CD14-positive monocyte (primary cell): Measurements from ENCODE around the gene TOMM7. TPM values are rescaled to one million over a fixed set of nuclear protein-coding genes. Genes with fewer than 3 reads are reported as not detected.

Experiments used
- DNase-seq, 3 donors: peaks; one replicate each; pipeline ENCODE4 v3.0.0-alpha.2; 2011 to 2022
- H2AFZ ChIP-seq: 2 replicates; pipeline ENCODE4 v1.6.0; 2012; ENCODE audit warnings: mild to moderate bottlenecking, low read depth, low read length, inconsistent platforms; ENCODE audit not compliant: insufficient read depth, poor library complexity, severe bottlenecking
- H3K27ac ChIP-seq, 2 donors: 1 replicate in 1 of 2; 2 replicates in 1 of 2; pipeline ENCODE4 v1.5.1; 2012 to 2013; ENCODE audit warnings: low read length in 2 of 2, control low read depth in 1 of 2, inconsistent platforms in 1 of 2, low read depth in 1 of 2, mild to moderate bottlenecking in 1 of 2
- H3K27me3 ChIP-seq, 2 donors: one replicate each; pipeline versions ENCODE4 v1.6.0 to v1.6.1; 2011 to 2013; ENCODE audit warnings: low read length in 2 of 2; ENCODE audit not compliant: control insufficient read depth in 2 of 2, insufficient read depth in 2 of 2
- H3K36me3 ChIP-seq, 2 donors: replicated peaks in 1 of 2; 1 replicate in 1 of 2; 2 replicates in 1 of 2; pipeline versions ENCODE4 v1.5.1 to v1.6.1; 2012 to 2013; ENCODE audit warnings: low read length in 2 of 2, control low read depth in 1 of 2, inconsistent platforms in 1 of 2, mild to moderate bottlenecking in 1 of 2; ENCODE audit not compliant: insufficient read depth in 2 of 2, control insufficient read depth in 1 of 2
- H3K4me1 ChIP-seq, 2 donors: 1 replicate in 1 of 2; 2 replicates in 1 of 2; pipeline versions ENCODE4 v1.5.1 to v1.6.1; 2012 to 2013; ENCODE audit warnings: low read length in 2 of 2, control low read depth in 1 of 2, inconsistent platforms in 1 of 2, mild to moderate bottlenecking in 1 of 2, moderate library complexity in 1 of 2; ENCODE audit not compliant: insufficient read depth in 2 of 2, control insufficient read depth in 1 of 2
- H3K4me2 ChIP-seq: replicated peaks from 2 replicates; pipeline ENCODE3; 2012; ENCODE audit warnings: low read length, moderate library complexity, mild to moderate bottlenecking; ENCODE audit not compliant: poor library complexity, severe bottlenecking; ENCODE audit errors: extremely low read depth
- H3K4me3 ChIP-seq, 3 experiments: fragments of 200-600 bp in 1 of 3; sonication (generic) in 1 of 3; replicated peaks in 1 of 3; 1 replicate in 2 of 3; 2 replicates in 1 of 3; pipeline ENCODE4 v1.5.1; 2011 to 2013; ENCODE audit warnings: low read length in 3 of 3, mild to moderate bottlenecking in 3 of 3, control low read depth in 2 of 3, low read depth in 2 of 3, inconsistent platforms in 1 of 3, moderate library complexity in 1 of 3
- H3K79me2 ChIP-seq: 2 replicates; pipeline ENCODE4 v1.6.0; 2012; ENCODE audit warnings: mild to moderate bottlenecking, control low read depth, inconsistent platforms, low read length, moderate library complexity; ENCODE audit not compliant: insufficient read depth
- H3K9ac ChIP-seq: 2 replicates; pipeline ENCODE4 v1.6.0; 2017; ENCODE audit warnings: low read length, mild to moderate bottlenecking; ENCODE audit not compliant: insufficient read depth, poor library complexity, severe bottlenecking
- H3K9me3 ChIP-seq, 2 donors: replicated peaks in 1 of 2; 1 replicate in 1 of 2; 2 replicates in 1 of 2; pipeline versions ENCODE4 v1.5.1 to v1.6.1; 2012 to 2013; ENCODE audit warnings: low read length in 2 of 2, control low read depth in 1 of 2; ENCODE audit not compliant: control insufficient read depth in 1 of 2, insufficient read depth in 1 of 2
- H4K20me1 ChIP-seq: 2 replicates; pipeline ENCODE4 v1.6.0; 2012; ENCODE audit warnings: mild to moderate bottlenecking, low read length, control low read depth, moderate library complexity; ENCODE audit not compliant: insufficient read depth
- H3K27ac Mint-ChIP-seq, 7 donors: one replicate each; pipeline ENCODE4 v1.8.0; 2020; ENCODE audit warnings: mild to moderate bottlenecking in 7 of 7, mixed read lengths in 7 of 7, moderate library complexity in 6 of 7, inconsistent platforms in 2 of 7
- H3K27me3 Mint-ChIP-seq, 3 donors: one replicate each; pipeline ENCODE4 v1.8.0; 2021 to 2022; ENCODE audit warnings: low read depth in 3 of 3, mild to moderate bottlenecking in 3 of 3, mixed read lengths in 3 of 3, moderate library complexity in 3 of 3, inconsistent platforms in 1 of 3
- H3K36me3 Mint-ChIP-seq, 2 donors: one replicate each; pipeline ENCODE4 v1.8.0; 2020; ENCODE audit warnings: mixed read lengths in 2 of 2, inconsistent platforms in 1 of 2, mild to moderate bottlenecking in 1 of 2
- H3K4me1 Mint-ChIP-seq: one replicate; pipeline ENCODE4 v1.8.0; 2020; ENCODE audit warnings: mild to moderate bottlenecking, mixed read lengths
- H3K4me3 Mint-ChIP-seq, 2 donors: one replicate each; pipeline ENCODE4 v1.8.0; 2020; ENCODE audit warnings: mild to moderate bottlenecking in 2 of 2, mixed read lengths in 2 of 2, moderate library complexity in 1 of 2
- H3K9me3 Mint-ChIP-seq, 7 donors: one replicate each; pipeline ENCODE4 v1.8.0; 2020 to 2022; ENCODE audit warnings: mixed read lengths in 7 of 7, mild to moderate bottlenecking in 6 of 7, moderate library complexity in 6 of 7, inconsistent platforms in 2 of 7
- WGBS: methylation state at CpG from one replicate; pipeline ENCODE4 v1.1.5; 2013; ENCODE audit warnings: missing lambda C conversion rate; ENCODE audit not compliant: insufficient coverage; 5-methylcytosine and 5-hydroxymethylcytosine counted together
- intact Hi-C, 2 donors: fragments of 100-400 bp; cut with micrococcal nuclease; formaldehyde crosslinking; loops; one replicate each; pipeline versions ENCODE4 v1.15.0 to v1.15.1; 2023
- polyA plus RNA-seq, 3 donors: library from polyadenylated mRNA; depleted of rRNA in 1 of 3; unstranded in 2 of 3; stranded (reverse) in 1 of 3; fragments of 300-500 nt in 2 of 3; fragments of >200 nt in 1 of 3; fragmentation: Illumina TruSeq in 2 of 3; gene quantifications; 1 replicate in 2 of 3; 2 replicates in 1 of 3; pipeline ENCODE4 v1.2.3, GENCODE V29; 2012 to 2021
- TF ChIP-seq, protein P1 (sequence below): fragments of 200-600 bp; IDR thresholded peaks from one replicate; pipeline ENCODE4 v1.8.0; 2022; ENCODE audit warnings: antibody characterized with exemption, mild to moderate bottlenecking

The TOMM7 gene
- polyA plus RNA-seq, 3 donors: 93.3 to 125 (median 111) TPM

DNA sequence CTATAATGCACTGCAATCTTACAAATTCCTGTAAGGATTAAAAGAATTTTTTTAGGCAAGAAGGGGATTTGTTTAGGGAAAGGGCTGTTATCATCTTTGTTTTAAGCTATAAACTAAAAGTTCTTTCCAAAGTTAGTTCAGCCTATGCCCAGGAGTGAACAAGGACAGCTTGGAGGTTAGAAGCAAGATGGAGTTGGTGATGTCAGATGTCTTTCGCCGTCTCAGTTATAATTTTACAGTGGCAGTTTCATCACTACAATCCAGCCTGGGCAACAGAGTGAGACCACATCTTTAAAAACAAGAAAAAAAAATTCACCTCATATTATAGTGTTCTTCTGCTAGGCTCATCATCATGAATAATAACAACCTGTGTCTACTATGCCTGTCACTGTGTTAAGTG is 2.1 kb upstream of the TOMM7 start:
- H3K27me3 ChIP-seq: peaks cover 6 to 24% of the 10 kb centered on the region in 2 donors
- H3K36me3 ChIP-seq: no peaks in the 10 kb centered on the region
- no peak overlapping the region for H3K4me2 ChIP-seq
- no peak overlapping the region for H2AFZ ChIP-seq
- intact Hi-C loops: loop anchor here in 1 of 2 donors (2.0 to 5.0 kb wide), 2 partner anchors 188 to 708 kb away; partner anchors contain the start of gene TRA2A
- H3K36me3 Mint-ChIP-seq: peaks cover 4% of the 10 kb centered on the region in 2 donors
- H3K79me2 ChIP-seq: peaks cover 28% of the 10 kb centered on the region
- TF ChIP-seq, protein P1, sequence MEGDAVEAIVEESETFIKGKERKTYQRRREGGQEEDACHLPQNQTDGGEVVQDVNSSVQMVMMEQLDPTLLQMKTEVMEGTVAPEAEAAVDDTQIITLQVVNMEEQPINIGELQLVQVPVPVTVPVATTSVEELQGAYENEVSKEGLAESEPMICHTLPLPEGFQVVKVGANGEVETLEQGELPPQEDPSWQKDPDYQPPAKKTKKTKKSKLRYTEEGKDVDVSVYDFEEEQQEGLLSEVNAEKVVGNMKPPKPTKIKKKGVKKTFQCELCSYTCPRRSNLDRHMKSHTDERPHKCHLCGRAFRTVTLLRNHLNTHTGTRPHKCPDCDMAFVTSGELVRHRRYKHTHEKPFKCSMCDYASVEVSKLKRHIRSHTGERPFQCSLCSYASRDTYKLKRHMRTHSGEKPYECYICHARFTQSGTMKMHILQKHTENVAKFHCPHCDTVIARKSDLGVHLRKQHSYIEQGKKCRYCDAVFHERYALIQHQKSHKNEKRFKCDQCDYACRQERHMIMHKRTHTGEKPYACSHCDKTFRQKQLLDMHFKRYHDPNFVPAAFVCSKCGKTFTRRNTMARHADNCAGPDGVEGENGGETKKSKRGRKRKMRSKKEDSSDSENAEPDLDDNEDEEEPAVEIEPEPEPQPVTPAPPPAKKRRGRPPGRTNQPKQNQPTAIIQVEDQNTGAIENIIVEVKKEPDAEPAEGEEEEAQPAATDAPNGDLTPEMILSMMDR: no peak
- WGBS: no CpG with 5 or more reads among the region's 2 CpGs
- peaks cover 16 to 17% of the 10 kb centered on the region in 2 donors for H3K4me1 ChIP-seq
- H3K4me1 Mint-ChIP-seq: peaks cover 16% of the 10 kb centered on the region
- no peak overlapping the region for H3K9ac ChIP-seq
- no peaks in the 10 kb centered on the region for H3K9me3 ChIP-seq
- no peak overlapping the region for H3K4me3 ChIP-seq
- no peak overlapping the region for H3K4me3 Mint-ChIP-seq
- H3K27ac Mint-ChIP-seq: no peak overlapping the region
- DNase-seq: no peak
- H4K20me1 ChIP-seq: peaks cover 6% of the 10 kb centered on the region
- no peak overlapping the region for H3K27ac ChIP-seq
- H3K27me3 Mint-ChIP-seq: peaks cover 23 to 30% (median 24%) of the 10 kb centered on the region in 3 donors
- peaks cover 0 to 7% (median 4%) of the 10 kb centered on the region in 7 donors for H3K9me3 Mint-ChIP-seq

DNA sequence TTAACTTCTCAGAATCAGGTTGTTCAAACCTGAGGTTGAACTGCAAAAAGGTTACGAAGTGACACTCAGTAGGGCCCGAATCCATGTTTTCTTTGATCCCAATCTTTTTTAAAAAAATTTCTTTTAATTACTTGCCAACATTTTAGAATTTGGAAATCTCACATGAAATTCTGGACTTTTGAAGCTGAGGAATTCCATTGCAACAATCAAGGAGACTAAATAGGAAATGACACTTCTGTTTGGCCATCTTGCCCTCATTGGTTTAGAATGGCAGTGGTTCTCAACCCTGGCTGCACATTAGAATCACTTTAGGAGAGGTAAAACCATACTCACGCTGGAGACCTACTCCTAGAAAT is 471 bp upstream of the TOMM7 start:
- Mint-ChIP-seq H3K27ac (peak overlapping the region in 4 of 7 donors; percentile 96 to 98 (median 96)), H3K27me3 (peaks cover 23 to 30% (median 24%) of the 10 kb centered on the region in 3 donors), H3K4me1 (peaks cover 16% of the 10 kb centered on the region), H3K36me3 (peaks cover 4 to 6% of the 10 kb centered on the region in 2 donors), H3K9me3 (peaks cover 0 to 7% (median 4%) of the 10 kb centered on the region in 7 donors), H3K4me3 (peak overlapping the region; percentile 97 to 98)
- Histone ChIP-seq H3K79me2 (peaks cover 30% of the 10 kb centered on the region), H3K27me3 (peaks cover 6 to 24% of the 10 kb centered on the region in 2 donors), H4K20me1 (peaks cover 6% of the 10 kb centered on the region), H3K27ac (peak overlapping the region in 1 of 2 donors; percentile 91), H3K4me1 (peaks cover 16 to 17% of the 10 kb centered on the region in 2 donors), H3K36me3 (no peaks in the 10 kb centered on the region), H3K9ac (peak overlapping the region; percentile 85), H3K9me3 (no peaks in the 10 kb centered on the region), H2AFZ (peak overlapping the region; percentile 96), H3K4me2 (peak overlapping the region; percentile 83), H3K4me3 (peak overlapping the region; percentile 78 to 95 (median 84))
- intact Hi-C loops: loop anchor here in 1 of 2 donors (5.0 kb wide), 1 partner anchor 709 kb away; the partner anchor contains the start of gene TRA2A
- 100% methylated on average over 1 of the region's 3 CpGs for WGBS
- TF ChIP-seq, protein P1: no peak
- peak in 2 of 3 donors; percentile 6 to 29 for DNase-seq
